Cerebellar nuclear complex (tissue), 1 donor: ENCODE data around the gene PRKAG2.
"Not testable (repeated sequence)": the region's sequence is repeated elsewhere in the genome, so short reads cannot be mapped to it uniquely, and the experiment has no call there.

ENCODE experiments used
- DNase-seq, 2 experiments: peaks; one replicate each; lab custom pipeline; 2025; lab: John Stamatoyannopoulos, UW

Gene PRKAG2

GRCh38 chr7:151835636-151836035 is 41.3 kb downstream of the PRKAG2 start:
- DNase-seq, result no peak

- no peak for DNase-seq
Observed at GRCh38 chr7:151834271-151835035, 42.5 kb downstream of the PRKAG2 start.

- no peak for DNase-seq
Observed at GRCh38 chr7:151833691-151834090, 43.2 kb downstream of the PRKAG2 start.

GRCh38 chr7:151833213-151833651 is 43.7 kb downstream of the PRKAG2 start:
- peak in 1 of 2 experiments; percentile 12 for DNase-seq

GRCh38 chr7:151832656-151833055 is 44.3 kb downstream of the PRKAG2 start:
- no peak for DNase-seq

- DNase-seq, result no peak
Observed at GRCh38 chr7:151832138-151832537, 44.8 kb downstream of the PRKAG2 start.

- no peak for DNase-seq
Observed at GRCh38 chr7:151831606-151832005, 45.3 kb downstream of the PRKAG2 start.

GRCh38 chr7:151830121-151830830 is 46.6 kb downstream of the PRKAG2 start:
- DNase-seq, result no peak

GRCh38 chr7:151829707-151830106 is 47.2 kb downstream of the PRKAG2 start:
- DNase-seq, result no peak

- DNase-seq, result no peak
Observed at GRCh38 chr7:151827620-151828019, 49.3 kb downstream of the PRKAG2 start.

- not testable (repeated sequence) for DNase-seq
Observed at GRCh38 chr7:151826316-151826715, 50.6 kb downstream of the PRKAG2 start.

- DNase-seq, result no peak
Observed at GRCh38 chr7:151825721-151826120, 51.2 kb downstream of the PRKAG2 start.

- DNase-seq, result no peak
Observed at GRCh38 chr7:151824373-151824933, 52.5 kb downstream of the PRKAG2 start.

GRCh38 chr7:151823566-151824372 is 53.1 kb downstream of the PRKAG2 start:
- DNase-seq, result no peak

GRCh38 chr7:151822541-151823181 is 54.3 kb downstream of the PRKAG2 start:
- no peak for DNase-seq

- no peak for DNase-seq
Observed at GRCh38 chr7:151821806-151822540, 54.9 kb downstream of the PRKAG2 start.

- DNase-seq, result no peak
Observed at GRCh38 chr7:151821226-151821625, 55.7 kb downstream of the PRKAG2 start.

GRCh38 chr7:151820491-151821105 is 56.3 kb downstream of the PRKAG2 start:
- DNase-seq, result no peak

GRCh38 chr7:151819866-151820265 is 57.0 kb downstream of the PRKAG2 start:
- DNase-seq, result no peak
